K562 (cell line): ENCODE data around the gene ZNF593OS. TPM values are rescaled to one million over a fixed set of nuclear protein-coding genes. Genes with fewer than 3 reads are reported as not detected.

ENCODE experiments used
- CTCFL ChIP-seq: IDR thresholded peaks from 2 replicates; pipeline ENCODE4 v1.6.1; 2011; ENCODE audit warnings: borderline replicate concordance, low read depth, mild to moderate bottlenecking, moderate library complexity, low read length; ENCODE audit not compliant: insufficient read depth, poor library complexity, severe bottlenecking
- HDAC1 ChIP-seq, 2 experiments: fragments of 450-650 bp; IDR thresholded peaks; 2 replicates each; pipeline ENCODE4 v1.6.1; 2016 to 2017; ENCODE audit warnings: inconsistent platforms in 1 of 2, mild to moderate bottlenecking in 1 of 2, moderate library complexity in 1 of 2
- MEF2A ChIP-seq: IDR thresholded peaks from 2 replicates; pipeline ENCODE4 v1.6.1; 2011; ENCODE audit warnings: low read depth, mild to moderate bottlenecking, low read length, moderate library complexity; ENCODE audit not compliant: control insufficient read depth
- RFX7 ChIP-seq: fragments of 250-450 bp; sonication (Bioruptor Pico); IDR thresholded peaks from 2 replicates; pipeline ENCODE4 v1.5.1; 2021; ENCODE audit warnings: mild to moderate bottlenecking
- RHOXF2B ChIP-seq: fragments of 250-450 bp; sonication (Bioruptor Pico); conservative IDR thresholded peaks from 2 replicates; pipeline ENCODE4 v1.5.1; 2021
- SIX5 ChIP-seq, 2 experiments: IDR thresholded peaks; 2 replicates each; pipeline ENCODE4 v1.6.1; 2011; ENCODE audit warnings: low read length in 2 of 2, borderline replicate concordance in 1 of 2, low read depth in 1 of 2, mild to moderate bottlenecking in 1 of 2, moderate library complexity in 1 of 2; ENCODE audit not compliant: insufficient read depth in 1 of 2
- TARDBP ChIP-seq: fragments of 450-650 bp; IDR thresholded peaks from 2 replicates; pipeline ENCODE4 v1.6.1; 2016
- TEAD1 ChIP-seq, 2 experiments: fragments of 450-650 bp in 1 of 2; sonication (generic) in 1 of 2; formaldehyde crosslinking; IDR thresholded peaks; 2 replicates each; pipeline versions ENCODE4 v1.4.0 to v1.8.0; 2020 to 2022; ENCODE audit warnings: mild to moderate bottlenecking in 2 of 2, missing genetic modification reagents in 1 of 2
- ZNF354B ChIP-seq: fragments of 250-450 bp; sonication (Bioruptor Pico); IDR thresholded peaks from 2 replicates; pipeline ENCODE4 v1.4.0; 2020
- ZNF398 ChIP-seq: fragments of 250-450 bp; sonication (Bioruptor Pico); IDR thresholded peaks from 2 replicates; pipeline ENCODE4 v1.8.0; 2021; ENCODE audit warnings: moderate library complexity, mild to moderate bottlenecking, inconsistent platforms
- ZNF507 ChIP-seq: conservative IDR thresholded peaks from 2 replicates; pipeline ENCODE4 v1.6.1; 2017; ENCODE audit warnings: missing genetic modification characterization, missing compliant biosample characterization
- ZNF785 ChIP-seq: fragments of 250-450 bp; sonication (Bioruptor Pico); IDR thresholded peaks from 2 replicates; pipeline ENCODE4 v1.4.0; 2020; ENCODE audit warnings: mild to moderate bottlenecking
- polyA plus RNA-seq, 8 experiments: library from polyadenylated mRNA; depleted of rRNA in 4 of 8; stranded (reverse) in 5 of 8; unstranded in 3 of 8; fragments of >200 nt; fragmentation: Nextera tagmentation in 2 of 8; fragmentation: Illumina TruSeq in 1 of 8; extraction: Ambion mirVana in 2 of 8; extraction: Trizol in 1 of 8; gene quantifications; 2 replicates each; pipeline versions ENCODE4 v1.2.1 to v1.2.3, GENCODE V29; 2011 to 2014; ENCODE audit warnings: inconsistent platforms in 1 of 8, missing spikeins in 1 of 8
- total RNA-seq, 7 experiments: library from RNA; depleted of rRNA in 6 of 7; stranded (reverse); fragments of >200 nt in 6 of 7; fragmentation: Illumina TruSeq in 2 of 7; extraction: Trizol in 2 of 7; gene quantifications; 2 replicates each; pipeline versions ENCODE4 v1.2.1 to v1.2.3, GENCODE V29; 2011 to 2021; ENCODE audit warnings: low replicate concordance in 1 of 7

ZNF593OS gene
- total and polyA plus RNA-seq, 9 of the 15 experiments (the other 6 are each of a cell fraction or from before 2014, with no cell fraction given): 0.24 to 0.27 TPM; not detected in 7

GRCh38 chr1:26122988-26123973 lies 48.4 kb downstream of the ZNF593OS start (continued):
- no peak for TF ChIP-seq SIX5 (IDR thresholded peaks at IDR 0.05; ENCODE audit: borderline replicate concordance in 1 of 2, insufficient read depth in 1 of 2, low read depth in 1 of 2, low read length in 2 of 2)
- TF ChIP-seq ZNF785 (CRISPR knock-in tag): no peak
- TF ChIP-seq TEAD1 (CRISPR knock-in tag; IDR thresholded peaks at IDR 0.05): peak in 1 of 2 experiments; percentile 66; a peak in 1 of 4 replicates
- TF ChIP-seq RHOXF2B: no peak
- no peak for TF ChIP-seq ZNF354B
- TF ChIP-seq MEF2A: no peak
- no peak for TF ChIP-seq TARDBP
- peak in 1 of 2 experiments; percentile 62; a peak in 1 of 4 replicates for TF ChIP-seq HDAC1 (IDR thresholded peaks at IDR 0.05)
- no peak for TF ChIP-seq ZNF398 (CRISPR knock-in tag)
- no peak for TF ChIP-seq RFX7 (CRISPR knock-in tag)
- TF ChIP-seq ZNF507: no peak
- TF ChIP-seq CTCFL: no peak
